Keratinocyte (primary cell): Measurements from ENCODE around the gene DLG5. TPM values are rescaled to one million over a fixed set of nuclear protein-coding genes. Genes with fewer than 3 reads are reported as not detected.

Experiments
- DNase-seq: peaks from one replicate; pipeline ENCODE4 v3.0.0-alpha.2; 2011; ENCODE audit warnings: low read depth, missing footprints, low spot score
- FAIRE-seq: peaks from 2 replicates; lab custom pipeline; 2011; peaks lifted over from hg19 to GRCh38; lab: Jason Lieb, UNC
- H2AFZ ChIP-seq: 2 replicates; pipeline ENCODE4 v1.6.0; 2012; ENCODE audit warnings: low read length, control low read depth, inconsistent platforms; ENCODE audit not compliant: control insufficient read depth
- H3K27ac ChIP-seq: 2 replicates; pipeline ENCODE4 v1.5.1; 2011; ENCODE audit warnings: low read length; ENCODE audit not compliant: control insufficient read depth, insufficient read depth
- H3K27me3 ChIP-seq: 3 replicates; pipeline ENCODE4 v1.6.0; 2011; ENCODE audit warnings: low read length; ENCODE audit not compliant: control insufficient read depth, insufficient read depth; ENCODE audit errors: extremely low read depth
- H3K36me3 ChIP-seq, 2 experiments: 2 replicates in 1 of 2; 3 replicates in 1 of 2; pipeline ENCODE4 v1.5.1; 2011; ENCODE audit warnings: low read length in 2 of 2, mild to moderate bottlenecking in 1 of 2; ENCODE audit not compliant: control insufficient read depth in 2 of 2, insufficient read depth in 2 of 2; ENCODE audit errors: extremely low read depth in 1 of 2
- H3K4me1 ChIP-seq: 3 replicates; pipeline ENCODE4 v1.5.1; 2011; ENCODE audit warnings: low read length; ENCODE audit not compliant: control insufficient read depth, insufficient read depth; ENCODE audit errors: extremely low read depth
- H3K4me2 ChIP-seq: 3 replicates; pipeline ENCODE4 v1.6.0; 2011; ENCODE audit warnings: low read depth, low read length; ENCODE audit not compliant: control insufficient read depth, insufficient read depth; ENCODE audit errors: extremely low read depth
- H3K4me3 ChIP-seq, 3 experiments: fragments of 200-600 bp in 1 of 3; sonication (generic) in 1 of 3; 2 replicates in 2 of 3; 3 replicates in 1 of 3; pipeline ENCODE4 v1.5.1; 2011 to 2016; ENCODE audit warnings: low read length in 3 of 3, mild to moderate bottlenecking in 3 of 3, control low read depth in 2 of 3, inconsistent platforms in 1 of 3, low read depth in 1 of 3, mixed read lengths in 1 of 3, mixed run types in 1 of 3, moderate library complexity in 1 of 3; ENCODE audit not compliant: control insufficient read depth in 2 of 3, insufficient read depth in 2 of 3; ENCODE audit errors: extremely low read depth in 1 of 3
- H3K79me2 ChIP-seq: 2 replicates; pipeline ENCODE4 v1.6.0; 2012; ENCODE audit warnings: low read length; ENCODE audit not compliant: control insufficient read depth, insufficient read depth
- H3K9ac ChIP-seq: 3 replicates; pipeline ENCODE4 v1.6.0; 2011; ENCODE audit warnings: low read length; ENCODE audit not compliant: control insufficient read depth, insufficient read depth; ENCODE audit errors: extremely low read depth
- H3K9me1 ChIP-seq: 3 replicates; pipeline ENCODE4 v1.6.0; 2011; ENCODE audit warnings: low read length; ENCODE audit not compliant: control insufficient read depth, insufficient read depth; ENCODE audit errors: extremely low read depth
- H3K9me3 ChIP-seq: 2 replicates; pipeline ENCODE4 v1.5.1; 2012; ENCODE audit warnings: low read depth, low read length; ENCODE audit not compliant: control insufficient read depth
- H4K20me1 ChIP-seq: 3 replicates; pipeline ENCODE4 v1.6.0; 2011; ENCODE audit warnings: low read length; ENCODE audit not compliant: control insufficient read depth, insufficient read depth; ENCODE audit errors: extremely low read depth
- CTCF ChIP-seq, 3 experiments: IDR thresholded peaks in 1 of 3; conservative IDR thresholded peaks in 1 of 3; optimal IDR thresholded peaks in 1 of 3; 2 replicates in 2 of 3; 3 replicates in 1 of 3; pipeline versions ENCODE3 to v1.5.1; 2011; ENCODE audit warnings: low read length in 3 of 3, mild to moderate bottlenecking in 3 of 3, moderate library complexity in 2 of 3, control low read depth in 1 of 3, inconsistent platforms in 1 of 3; ENCODE audit not compliant: insufficient read depth in 2 of 3; ENCODE audit errors: extremely low read depth in 1 of 3
- EZH2 ChIP-seq: IDR thresholded peaks from one replicate; pipeline ENCODE4 v1.6.1; 2012; ENCODE audit warnings: inconsistent platforms, mild to moderate bottlenecking, low read length, moderate library complexity
- dilution Hi-C: fragments of 300-500 bp; cut with MboI; formaldehyde crosslinking; loops from one replicate; pipeline ENCODE4 v1.7.0; 2020; ENCODE audit warnings: low sequenced_read_pairs; ENCODE audit not compliant: extremely low pct_ligation_motif_present
- polyA plus RNA-seq, 5 experiments: library from polyadenylated mRNA; depleted of rRNA in 3 of 5; stranded (reverse) in 3 of 5; stranded (forward) in 1 of 5; unstranded in 1 of 5; fragments of >200 nt; gene quantifications; 1 replicate in 1 of 5; 2 replicates in 3 of 5; 3 replicates in 1 of 5; pipeline versions ENCODE4 v1.2.1 to v1.2.3, GENCODE V29; 2011 to 2012; ENCODE audit warnings: missing spikeins in 2 of 5, low read depth in 1 of 5, low replicate concordance in 1 of 5
- small RNA-seq, 3 experiments: library from RNA; depleted of rRNA; stranded (forward); fragments of <200 nt; gene quantifications; one replicate each; pipeline ENCODE3, GENCODE V24; 2012; ENCODE audit warnings: low read depth in 3 of 3, low replicate concordance in 1 of 3; ENCODE audit not compliant: insufficient read length in 3 of 3

The DLG5 gene
- polyA plus RNA-seq, 1 donor (not counting 4 experiments of a cell fraction or from before 2014, with no cell fraction given) = 17.2 TPM

- Histone ChIP-seq H3K9me1 (no peaks in the 10 kb centered on the region), H3K79me2 (no peaks in the 10 kb centered on the region), H2AFZ (no peak overlapping the region), H3K27me3 (no peaks in the 10 kb centered on the region), H4K20me1 (no peaks in the 10 kb centered on the region), H3K4me1 (peaks cover 38% of the 10 kb centered on the region), H3K9me3 (peaks cover 1% of the 10 kb centered on the region), H3K4me2 (no peak overlapping the region), H3K27ac (no peak overlapping the region), H3K4me3 (no peak overlapping the region), H3K9ac (no peak overlapping the region), H3K36me3 (no peaks in the 10 kb centered on the region)
- no peak for TF ChIP-seq EZH2
- no peak for TF ChIP-seq CTCF (optimal IDR thresholded peaks at IDR 0.05 in 1 of 3, IDR thresholded peaks at IDR 0.05 in 1 of 3, conservative IDR thresholded peaks at IDR 0.05 in 1 of 3; ENCODE audit: extremely low read depth in 1 of 3, insufficient read depth in 2 of 3, low read length in 3 of 3)
- no peak for FAIRE-seq
- dilution Hi-C loops = no loop called here
- no peak for DNase-seq
Measured at GRCh38 chr10:77741746-77742145, 184.8 kb downstream of the DLG5 start.

Small RNA genes lying within 50 kb of the gene (small RNA-seq; reads per million reads assigned to genes)
- gene RF00017 (0 reads per million in 3 experiments), gene RN7SL284P (0 to 0.25 (median 0) reads per million in 3 experiments), gene RNU6-1266P (0 to 0.07 (median 0) reads per million in 3 experiments)

Other genes with a start within 250 kb of the DLG5 start
- gene POLR3A, start 102.8 kb upstream of the DLG5 start, polyA plus RNA-seq = 15.2 to 18.3 TPM (median 15.5 TPM) in 3 replicates
- gene RPS24, start 107.1 kb upstream of the DLG5 start, polyA plus RNA-seq = 3,337 to 5,180 TPM (median 3,738 TPM) in 3 replicates